Fibroblast of lung (primary cell): ENCODE results near the gene CEP76.

Source experiments
- EZH2 ChIP-seq: IDR thresholded peaks from 2 replicates; pipeline ENCODE4 v1.5.1; 2012; ENCODE audit warnings: low read length, control low read depth, mild to moderate bottlenecking; ENCODE audit errors: missing control alignments
- TF ChIP-seq, protein P1 (sequence below), 2 donors: IDR thresholded peaks in 1 of 2; conservative IDR thresholded peaks in 1 of 2; 1 replicate in 1 of 2; 2 replicates in 1 of 2; pipeline ENCODE4 v1.5.1; 2011 to 2012; ENCODE audit warnings: low read length in 2 of 2, control low read depth in 1 of 2, inconsistent platforms in 1 of 2, low read depth in 1 of 2, mild to moderate bottlenecking in 1 of 2

DNA sequence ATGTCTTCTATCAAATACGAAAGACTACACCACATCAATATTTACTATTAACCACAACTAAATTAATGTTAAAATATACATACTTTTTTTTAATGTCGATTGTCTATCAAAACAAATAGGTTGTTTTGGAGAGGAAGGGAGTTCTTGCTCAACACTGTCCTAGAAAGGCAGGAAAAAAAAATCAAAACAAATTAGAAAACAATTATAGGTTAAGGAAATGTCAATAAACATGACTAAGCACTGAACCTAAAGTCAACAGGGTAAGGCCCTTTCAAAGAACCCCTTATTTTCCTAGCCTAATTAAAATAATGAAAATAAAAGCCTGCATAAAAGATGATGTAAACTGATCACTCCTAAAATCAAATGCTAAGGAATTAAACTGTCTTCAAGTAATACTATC is 2.8 kb downstream of the CEP76 start:
- TF ChIP-seq, protein P1, sequence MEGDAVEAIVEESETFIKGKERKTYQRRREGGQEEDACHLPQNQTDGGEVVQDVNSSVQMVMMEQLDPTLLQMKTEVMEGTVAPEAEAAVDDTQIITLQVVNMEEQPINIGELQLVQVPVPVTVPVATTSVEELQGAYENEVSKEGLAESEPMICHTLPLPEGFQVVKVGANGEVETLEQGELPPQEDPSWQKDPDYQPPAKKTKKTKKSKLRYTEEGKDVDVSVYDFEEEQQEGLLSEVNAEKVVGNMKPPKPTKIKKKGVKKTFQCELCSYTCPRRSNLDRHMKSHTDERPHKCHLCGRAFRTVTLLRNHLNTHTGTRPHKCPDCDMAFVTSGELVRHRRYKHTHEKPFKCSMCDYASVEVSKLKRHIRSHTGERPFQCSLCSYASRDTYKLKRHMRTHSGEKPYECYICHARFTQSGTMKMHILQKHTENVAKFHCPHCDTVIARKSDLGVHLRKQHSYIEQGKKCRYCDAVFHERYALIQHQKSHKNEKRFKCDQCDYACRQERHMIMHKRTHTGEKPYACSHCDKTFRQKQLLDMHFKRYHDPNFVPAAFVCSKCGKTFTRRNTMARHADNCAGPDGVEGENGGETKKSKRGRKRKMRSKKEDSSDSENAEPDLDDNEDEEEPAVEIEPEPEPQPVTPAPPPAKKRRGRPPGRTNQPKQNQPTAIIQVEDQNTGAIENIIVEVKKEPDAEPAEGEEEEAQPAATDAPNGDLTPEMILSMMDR (conservative IDR thresholded peaks at IDR 0.05 in 1 of 2, IDR thresholded peaks at IDR 0.05 in 1 of 2; ENCODE audit: low read depth in 1 of 2, low read length in 2 of 2), result no peak
- no peak for TF ChIP-seq EZH2
